Fibroblast of skin of scalp (primary cell): ENCODE results near the gene NQO2.
"Not testable (repeated sequence)": the region's sequence is repeated elsewhere in the genome, so short reads cannot be mapped to it uniquely, and the experiment has no call there.

Source experiments
- DNase-seq: peaks from one replicate; pipeline ENCODE4 v3.0.0-alpha.2; 2013

The NQO2 gene

DNA sequence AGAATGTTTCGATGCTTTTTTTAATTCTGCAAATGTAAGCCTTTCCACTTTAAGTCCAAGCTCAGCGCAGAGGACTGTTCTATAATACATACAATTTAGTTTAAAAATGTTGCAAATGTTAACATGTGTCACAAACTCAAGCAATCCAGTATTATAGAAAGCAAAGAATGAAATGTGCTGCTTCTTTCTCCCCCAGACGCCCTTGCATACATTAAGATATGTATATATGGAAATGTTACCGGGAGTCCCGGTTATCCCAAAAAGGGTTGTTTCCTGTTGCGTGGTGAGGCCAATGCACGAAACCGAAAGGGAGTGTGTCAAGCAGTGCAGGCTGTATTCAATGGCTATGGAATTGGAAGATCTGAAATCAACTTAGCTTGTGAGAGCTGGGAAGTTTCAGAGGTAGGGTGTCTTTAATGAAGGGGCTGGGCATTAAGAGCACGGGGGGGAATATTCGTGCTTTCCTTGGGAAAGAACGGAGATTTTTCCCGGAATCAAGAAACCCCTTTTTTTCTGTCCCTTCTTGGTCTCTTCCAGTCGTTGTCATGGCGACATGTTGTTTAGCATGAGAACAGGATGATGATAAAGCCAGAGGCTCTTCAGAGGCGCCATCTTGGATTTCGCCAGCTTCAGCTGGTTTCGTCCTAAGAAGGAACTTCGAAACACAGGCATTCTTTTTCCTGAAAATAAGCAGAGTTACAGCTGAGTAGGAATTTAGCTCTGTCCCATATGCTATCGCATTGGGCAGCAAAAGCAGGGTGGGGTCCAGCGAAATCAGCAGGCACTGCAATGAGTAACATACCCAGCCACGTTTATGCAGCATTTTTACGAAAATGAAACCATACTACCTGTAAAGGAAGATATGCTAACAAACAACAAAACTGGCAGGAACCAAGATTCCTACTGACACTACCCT is 10.1 kb upstream of the NQO2 start:
- peak; percentile 96 for DNase-seq

DNA sequence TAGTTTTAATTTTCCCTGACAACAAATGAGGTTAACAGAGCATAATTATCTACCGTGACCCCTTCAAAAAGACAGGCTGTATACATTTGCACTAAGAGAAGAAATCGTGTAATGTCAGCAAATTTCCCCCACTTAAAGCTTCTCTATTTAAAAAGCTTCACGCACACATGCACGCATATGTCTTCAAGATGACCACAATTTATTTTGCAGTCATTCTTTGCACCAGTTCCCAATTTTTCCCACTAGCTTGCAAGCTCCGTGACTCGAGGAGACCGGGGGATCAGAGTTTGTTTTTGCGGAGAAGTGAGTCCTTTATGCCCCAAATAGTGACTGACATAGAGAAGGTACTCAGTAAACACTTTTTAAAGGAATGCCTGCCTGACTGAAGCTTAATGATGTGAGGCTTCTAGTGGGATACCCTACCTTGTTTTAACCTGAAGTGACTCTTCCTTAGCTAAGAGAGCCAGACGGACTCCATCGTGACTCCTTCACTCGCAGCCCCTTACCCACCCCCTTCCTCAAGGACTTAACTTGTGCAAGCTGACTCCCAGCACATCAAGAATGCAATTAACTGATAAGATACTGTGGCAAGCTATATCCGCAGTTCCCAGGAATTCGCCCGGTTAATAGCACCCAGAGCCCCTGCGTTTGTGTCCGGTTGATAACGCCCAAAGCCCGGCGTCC is 9.3 kb upstream of the NQO2 start:
- no peak for DNase-seq

DNA sequence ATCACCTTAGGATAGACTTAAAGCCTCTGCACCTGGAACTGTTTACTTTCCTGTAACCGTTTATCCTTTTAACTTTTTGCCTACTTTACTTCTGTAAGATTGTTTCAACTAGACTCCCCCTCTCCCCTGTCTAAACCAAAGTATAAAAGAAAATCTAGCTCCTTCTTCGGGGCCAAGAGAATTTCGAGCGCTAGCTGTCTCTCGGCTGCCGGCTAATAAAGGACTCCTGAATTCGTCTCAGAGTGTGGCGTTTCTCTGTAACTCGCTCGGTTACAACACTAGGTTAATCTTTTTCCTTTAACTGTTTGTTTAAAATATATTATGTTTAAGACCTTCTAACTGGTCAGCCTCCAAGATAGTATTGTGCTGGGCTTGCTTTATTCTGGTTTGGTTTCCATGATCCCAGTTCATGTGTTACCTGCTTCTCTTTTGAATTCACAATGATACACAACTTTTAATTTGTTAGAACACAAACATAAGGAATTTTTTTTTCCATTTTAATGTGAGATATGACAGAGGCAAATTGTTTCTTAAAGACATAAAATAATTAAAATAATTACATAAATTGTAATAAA is 8.7 kb upstream of the NQO2 start:
- DNase-seq = no peak

DNA sequence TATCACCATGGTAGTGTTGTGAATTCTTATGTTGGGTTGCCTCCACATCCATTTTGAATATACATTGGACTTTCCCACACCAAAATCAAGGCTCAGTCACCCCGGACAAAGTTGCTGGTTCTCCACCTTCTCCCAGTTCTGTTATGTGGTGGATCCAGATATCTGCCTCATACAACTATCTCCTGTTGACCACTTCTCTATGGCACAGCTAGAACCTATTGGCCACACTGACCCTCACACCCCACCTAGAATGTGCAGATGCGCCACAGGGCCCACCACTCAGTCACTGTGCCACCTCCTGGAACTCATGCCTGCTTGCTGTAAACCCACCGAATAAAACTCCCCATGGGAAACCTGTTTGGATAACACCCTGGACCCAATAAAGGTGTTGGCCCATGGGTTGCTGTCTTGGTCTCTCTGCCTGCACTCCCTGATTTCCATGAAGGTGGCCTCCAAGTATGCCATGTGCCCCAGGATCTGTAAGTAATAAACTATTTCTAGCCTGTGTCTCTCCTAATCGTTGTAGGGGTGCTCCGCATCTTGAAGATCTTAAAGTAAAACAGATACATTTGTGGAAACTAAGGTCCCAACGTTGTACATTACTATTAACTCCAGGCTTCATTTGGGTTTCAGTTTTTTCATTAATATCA is 7.2 kb upstream of the NQO2 start:
- no peak for DNase-seq

DNA sequence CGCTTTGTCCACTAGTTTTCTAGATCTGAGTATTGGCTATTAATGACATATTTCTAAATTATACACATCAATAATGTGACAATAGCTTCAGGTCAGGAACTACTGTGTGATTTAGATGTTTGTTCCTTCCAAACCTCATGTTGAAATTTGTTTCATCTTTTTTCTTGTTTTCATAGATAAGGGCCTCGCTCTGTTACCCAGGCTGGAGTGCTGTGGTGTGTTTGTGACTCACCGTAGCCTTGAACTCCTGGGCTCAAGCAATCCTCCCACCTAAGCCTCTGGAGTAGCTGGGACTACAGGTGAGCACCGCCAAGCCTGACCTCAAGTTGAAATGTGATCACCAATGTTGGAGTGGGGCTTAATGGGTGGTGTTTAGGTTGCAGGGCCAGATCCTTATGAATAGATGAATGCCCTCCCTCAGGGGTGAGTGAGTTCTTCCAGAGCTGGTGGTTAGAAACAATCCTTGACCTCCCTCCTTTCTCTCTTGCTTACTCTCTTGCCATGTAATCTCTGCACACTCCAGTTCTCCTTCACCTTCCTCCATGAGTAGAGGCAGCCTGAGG is 5.9 kb upstream of the NQO2 start:
- DNase-seq = no peak

DNA sequence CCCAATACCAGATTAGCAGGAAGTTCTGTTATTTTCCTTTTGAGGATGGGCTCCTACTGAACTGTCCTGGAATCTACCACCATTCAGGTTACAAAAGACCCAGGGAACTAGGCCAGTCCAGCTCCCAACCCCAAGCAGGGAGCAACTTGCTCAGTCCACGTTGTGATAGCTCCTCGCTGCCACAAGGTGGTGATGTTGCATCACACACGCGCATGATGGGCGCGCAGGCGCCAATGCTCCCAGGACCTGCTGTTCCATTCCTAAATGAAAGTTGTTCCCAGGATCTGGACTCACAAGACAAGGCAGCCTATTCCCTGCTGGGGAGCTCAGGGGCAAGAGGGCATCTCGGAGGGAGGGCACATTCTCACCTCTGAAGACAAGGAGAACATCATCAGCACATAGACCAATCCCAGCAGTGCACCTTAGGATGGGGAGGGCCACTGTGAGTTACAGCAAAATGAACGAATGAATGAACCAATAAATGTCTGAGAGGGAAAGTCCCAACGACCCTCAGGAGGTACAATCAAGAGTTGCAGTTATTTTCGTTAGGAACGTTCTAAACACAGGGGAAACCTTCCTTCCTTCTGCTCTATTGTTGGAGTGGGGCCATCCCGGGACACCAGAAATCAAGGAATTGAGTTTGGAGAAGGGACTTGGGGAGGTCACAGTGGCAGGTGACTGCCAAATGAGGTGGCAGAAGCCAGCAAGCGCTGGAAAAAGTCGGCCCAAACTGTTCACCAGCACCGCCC is 1.3 kb upstream of the NQO2 start:
- not testable (repeated sequence) for DNase-seq

DNA sequence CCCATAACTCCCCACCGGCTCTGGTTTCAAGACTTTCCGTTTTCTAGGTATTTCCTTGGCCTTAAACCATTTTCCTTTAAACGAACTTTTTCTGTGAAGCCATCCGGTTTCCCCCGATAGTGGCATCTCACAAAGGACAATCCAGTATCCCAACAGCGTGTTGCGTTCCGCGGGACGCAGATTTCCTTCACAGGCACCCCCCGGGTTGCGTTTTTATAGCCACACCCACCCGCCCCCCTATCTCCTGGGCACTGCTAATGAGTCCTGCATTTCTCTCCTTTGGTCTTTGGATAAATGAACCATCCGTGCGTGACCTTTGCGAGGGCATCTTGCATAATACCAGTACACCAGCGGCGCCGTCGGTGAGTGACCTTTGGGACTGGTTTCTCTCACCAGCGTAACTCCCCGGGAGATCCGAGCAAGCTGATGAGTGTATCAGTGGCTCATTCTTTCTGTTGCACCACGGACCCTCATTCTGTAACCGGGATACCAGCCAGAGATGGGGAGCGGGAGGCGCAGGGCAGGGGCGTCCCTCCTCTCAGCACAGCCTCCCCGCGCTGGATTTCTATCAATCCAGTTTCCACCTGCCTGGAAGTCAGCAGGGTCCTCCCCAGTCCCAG is 586 bp upstream of the NQO2 start:
- no peak for DNase-seq

DNA sequence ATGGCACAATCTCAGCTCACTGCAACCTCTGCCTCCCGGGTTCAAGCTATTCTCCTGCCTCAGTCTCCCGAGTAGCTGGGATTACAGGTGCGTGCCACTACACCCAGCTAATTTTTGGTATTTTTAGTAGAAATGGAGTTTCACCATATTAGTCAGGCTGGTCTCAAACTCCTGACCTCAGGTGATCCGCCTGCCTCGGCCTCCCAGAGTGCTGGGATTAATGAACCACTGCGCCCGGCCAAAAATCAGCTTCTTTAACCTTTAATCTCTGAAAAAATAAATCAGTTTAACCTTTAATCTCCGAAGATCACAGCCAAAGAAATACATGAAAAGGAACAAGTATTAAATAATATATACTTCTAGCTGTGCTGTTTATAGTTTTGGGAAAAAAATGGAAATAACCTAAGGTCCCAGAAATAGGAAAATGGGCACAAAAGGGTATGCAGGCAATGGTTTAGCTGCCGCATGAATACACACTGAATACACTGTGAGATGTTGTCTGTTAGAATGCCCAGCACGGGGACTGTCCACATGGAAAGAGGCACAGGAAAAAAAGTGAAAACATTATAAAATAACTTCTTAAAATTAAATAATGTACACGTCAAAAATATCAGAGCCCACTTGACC is 1.6 kb downstream of the NQO2 start:
- DNase-seq = no peak

DNA sequence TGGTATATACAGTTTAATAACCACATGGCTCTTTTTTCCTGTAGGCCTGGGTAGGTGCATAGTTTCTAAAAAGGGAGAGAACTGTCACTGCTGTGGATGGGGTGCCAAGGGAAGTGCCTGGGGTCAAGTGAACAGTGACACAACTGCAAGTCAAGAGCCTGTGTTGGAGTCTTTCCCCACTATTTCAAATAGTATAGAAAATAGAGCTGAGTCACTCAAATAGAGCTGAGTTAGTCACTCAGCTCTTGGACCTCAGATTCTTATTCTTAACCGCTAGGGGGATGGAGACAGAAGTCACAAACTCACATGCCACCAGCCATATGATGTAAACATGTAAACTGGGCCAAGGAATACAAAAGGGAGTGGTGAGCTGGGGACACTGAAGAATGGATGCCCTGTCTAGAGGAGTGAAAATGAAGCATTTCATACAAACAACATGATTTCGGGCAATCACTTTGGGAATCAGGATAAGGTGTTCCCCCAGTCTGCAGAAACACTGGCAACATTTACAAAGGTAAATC is 2.1 kb downstream of the NQO2 start:
- DNase-seq = peak; percentile 91

DNA sequence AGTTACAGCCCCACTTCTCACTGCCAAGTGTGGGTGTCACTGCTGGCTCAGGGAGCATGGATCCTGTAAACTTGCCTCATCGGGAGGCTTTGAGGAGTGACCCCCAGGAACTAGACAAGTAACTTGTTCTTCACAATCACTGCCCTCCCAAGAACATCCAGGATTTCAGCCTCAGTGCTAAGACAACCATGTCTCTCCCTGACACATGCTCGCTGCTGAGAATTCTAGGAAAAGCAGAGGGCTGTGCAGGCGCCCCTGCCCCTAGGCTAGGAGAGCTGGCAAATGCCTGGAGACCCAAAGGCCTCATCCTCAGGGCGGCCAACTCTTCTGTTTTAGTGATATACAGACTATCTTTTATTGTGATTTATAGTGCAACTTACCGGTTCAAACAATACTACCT is 3.5 kb downstream of the NQO2 start:
- DNase-seq = not testable (repeated sequence)

DNA sequence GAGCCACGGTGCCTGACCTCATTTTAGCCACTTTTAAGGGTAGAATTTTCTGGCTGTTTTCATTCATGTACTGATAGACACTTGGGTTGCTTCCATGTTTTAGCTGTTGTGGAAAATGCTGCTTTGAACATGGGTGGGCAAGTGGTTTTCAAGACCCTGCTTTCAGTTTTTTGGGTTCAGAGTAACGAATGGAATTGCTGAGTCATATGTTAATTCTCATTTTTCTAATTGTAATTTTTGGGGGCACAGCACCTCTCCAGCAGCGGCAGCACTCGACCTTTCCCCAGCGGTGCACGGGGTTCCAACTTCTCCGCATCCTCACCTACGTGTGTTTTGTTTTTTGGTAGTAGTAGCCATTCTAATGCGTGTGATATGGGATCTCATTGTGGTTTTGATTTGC is 5.4 kb downstream of the NQO2 start:
- no peak for DNase-seq

DNA sequence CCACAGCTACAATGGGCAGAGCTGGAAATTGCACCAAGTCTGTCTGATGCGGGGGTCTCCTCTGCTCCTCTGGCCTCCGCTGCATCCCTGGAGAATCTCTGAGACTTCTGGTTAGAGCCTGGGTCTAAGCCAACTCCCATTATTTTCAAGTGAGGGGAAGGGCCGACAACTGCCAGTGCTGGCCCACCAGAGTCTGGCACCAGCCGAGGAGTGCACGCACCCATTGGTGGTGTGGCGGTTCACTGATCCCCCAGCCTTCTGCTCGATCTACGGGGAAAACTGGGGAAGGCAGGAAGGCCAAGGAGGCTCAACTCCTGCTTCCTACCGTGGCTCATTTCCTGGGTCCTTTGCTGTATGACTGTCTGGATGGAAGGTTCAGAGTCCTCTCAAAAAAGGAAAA is 6.2 kb downstream of the NQO2 start:
- DNase-seq = no peak

DNA sequence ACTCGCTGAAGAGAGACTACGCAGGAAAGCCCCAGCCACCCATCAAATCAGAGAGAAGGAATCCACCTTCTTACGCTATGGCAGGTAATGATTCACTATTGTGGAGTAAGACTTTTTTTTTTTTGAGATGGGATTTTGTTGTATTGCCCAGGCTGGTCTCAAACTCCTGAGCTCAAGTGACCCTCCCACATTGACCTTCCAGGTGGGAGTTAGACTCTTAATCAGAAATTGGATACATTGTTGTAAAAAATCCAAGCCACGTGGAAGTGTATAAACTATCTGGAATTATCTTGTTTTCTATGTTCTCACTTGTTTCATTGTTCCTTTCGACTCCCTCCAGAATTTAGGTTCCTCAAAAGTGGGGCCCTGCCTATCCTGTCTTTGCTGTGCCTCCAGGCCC is 6.8 kb downstream of the NQO2 start:
- DNase-seq = no peak

DNA sequence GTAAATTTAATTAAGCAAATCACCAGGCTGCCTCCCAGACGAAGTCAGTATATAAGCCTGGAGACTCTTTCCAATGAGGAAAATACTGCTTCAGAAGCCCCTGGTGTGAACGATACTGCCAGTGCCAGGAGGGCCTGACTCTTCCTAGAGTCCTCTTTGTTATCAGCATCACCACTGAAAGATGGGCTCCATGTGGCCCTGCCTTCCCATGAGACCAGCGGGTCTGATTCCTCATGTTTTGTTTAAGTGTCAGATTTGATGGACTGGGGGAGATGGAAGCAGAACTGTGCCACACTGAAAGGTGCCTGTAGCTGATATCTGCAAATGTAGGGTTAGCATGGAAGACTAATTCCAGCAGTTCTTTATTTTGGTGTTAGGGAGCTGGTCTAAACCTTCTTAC is 7.9 kb downstream of the NQO2 start:
- no peak for DNase-seq

DNA sequence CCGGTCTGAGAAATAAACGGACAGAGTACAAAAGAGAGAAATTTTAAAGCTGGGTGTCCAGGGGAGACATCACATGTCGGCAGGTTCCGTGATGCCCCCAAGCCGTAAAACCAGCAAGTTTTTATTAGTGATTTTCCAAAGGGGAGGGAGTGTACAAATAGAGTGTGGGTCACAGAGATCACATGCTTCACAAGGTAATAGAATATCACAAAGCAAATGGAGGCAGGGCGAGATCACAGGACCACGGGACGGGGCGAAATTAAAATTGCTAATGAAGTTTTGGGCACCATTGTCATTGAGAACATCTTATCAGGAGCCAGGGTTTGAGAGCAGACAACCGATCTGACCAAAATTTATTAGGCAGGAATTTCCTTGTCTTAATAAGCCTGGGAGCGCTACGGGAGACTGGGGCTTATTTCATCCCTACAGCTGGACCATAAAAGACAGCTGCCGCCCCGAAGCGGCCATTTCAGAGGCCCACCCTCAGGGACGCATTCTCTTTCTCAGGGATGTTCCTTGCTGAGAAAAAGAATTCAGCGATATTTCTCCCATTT is 9.1 kb downstream of the NQO2 start:
- DNase-seq = not testable (repeated sequence)

DNA sequence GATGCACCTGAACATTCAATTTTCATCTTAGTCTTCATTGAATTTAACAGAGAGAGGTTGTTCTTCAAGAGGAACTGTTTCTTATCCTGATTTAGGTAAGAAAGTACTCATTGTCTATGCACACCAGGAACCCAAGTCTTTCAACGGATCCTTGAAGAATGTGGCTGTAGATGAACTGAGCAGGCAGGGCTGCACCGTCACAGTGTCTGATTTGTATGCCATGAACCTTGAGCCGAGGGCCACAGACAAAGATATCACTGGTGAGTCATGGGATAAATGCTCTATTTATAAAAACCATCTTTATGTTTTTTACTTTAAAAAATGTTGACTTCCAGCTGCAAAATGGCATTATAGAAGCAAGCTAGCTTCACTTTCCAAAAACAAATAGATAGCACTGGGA is 10.2 kb downstream of the NQO2 start:
- no peak for DNase-seq

DNA sequence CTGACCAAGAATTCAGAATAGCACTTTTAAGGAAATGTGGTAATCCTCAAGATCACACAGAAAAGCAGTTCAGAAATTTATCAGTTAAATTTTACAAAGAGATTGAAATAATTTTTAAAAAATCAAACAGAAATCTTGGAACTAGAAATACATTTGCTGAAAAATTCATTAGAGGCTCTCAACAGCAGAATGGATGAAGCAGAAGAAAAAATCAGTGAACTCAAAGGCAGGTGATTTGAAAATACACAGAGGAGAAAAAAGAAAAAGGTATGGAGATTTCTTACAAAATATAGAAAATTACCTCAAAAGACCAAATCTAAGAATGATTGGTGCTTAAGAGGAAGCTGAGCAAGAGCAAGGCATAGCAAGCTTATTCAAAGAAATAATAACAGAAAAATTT is 11.5 kb downstream of the NQO2 start:
- DNase-seq = no peak

DNA sequence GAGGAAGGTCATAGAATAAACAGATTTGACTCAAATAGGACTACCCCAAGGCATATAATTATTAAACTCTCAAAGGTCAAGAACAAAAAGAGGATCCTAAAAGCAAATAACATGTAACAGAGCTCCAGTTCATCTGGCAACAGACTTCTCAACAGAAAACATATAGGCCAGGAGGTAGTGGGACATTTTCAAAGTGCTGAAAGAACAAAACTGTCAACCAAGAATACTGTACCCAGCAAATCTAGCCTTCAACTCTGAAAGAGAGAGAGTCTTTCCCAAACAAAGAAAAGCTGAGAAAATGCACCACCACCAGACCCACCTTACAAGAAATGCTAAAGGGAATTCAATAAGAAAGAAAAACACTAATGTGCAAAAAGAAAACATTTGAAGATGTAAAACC is 11.9 kb downstream of the NQO2 start:
- no peak for DNase-seq

DNA sequence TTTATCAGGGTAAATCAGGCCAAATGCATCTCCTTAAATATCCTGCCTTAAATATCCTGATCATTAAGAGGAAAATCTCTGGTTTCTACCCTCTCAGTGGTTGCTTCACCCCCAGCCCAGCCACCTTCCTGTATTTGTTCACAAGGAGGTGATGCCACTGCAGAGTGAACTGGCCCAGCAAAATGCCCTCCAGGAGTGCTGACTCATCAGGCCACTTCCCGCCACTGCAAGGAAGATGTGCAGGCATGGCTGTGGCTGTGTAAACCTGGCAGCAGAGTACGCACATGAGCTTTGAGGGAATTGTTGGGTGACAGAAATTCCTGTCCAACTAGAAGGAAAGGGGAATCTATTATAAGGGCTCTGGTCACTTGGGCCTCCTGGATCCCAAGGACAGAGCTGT is 13.8 kb downstream of the NQO2 start:
- peak; percentile 54 for DNase-seq

DNA sequence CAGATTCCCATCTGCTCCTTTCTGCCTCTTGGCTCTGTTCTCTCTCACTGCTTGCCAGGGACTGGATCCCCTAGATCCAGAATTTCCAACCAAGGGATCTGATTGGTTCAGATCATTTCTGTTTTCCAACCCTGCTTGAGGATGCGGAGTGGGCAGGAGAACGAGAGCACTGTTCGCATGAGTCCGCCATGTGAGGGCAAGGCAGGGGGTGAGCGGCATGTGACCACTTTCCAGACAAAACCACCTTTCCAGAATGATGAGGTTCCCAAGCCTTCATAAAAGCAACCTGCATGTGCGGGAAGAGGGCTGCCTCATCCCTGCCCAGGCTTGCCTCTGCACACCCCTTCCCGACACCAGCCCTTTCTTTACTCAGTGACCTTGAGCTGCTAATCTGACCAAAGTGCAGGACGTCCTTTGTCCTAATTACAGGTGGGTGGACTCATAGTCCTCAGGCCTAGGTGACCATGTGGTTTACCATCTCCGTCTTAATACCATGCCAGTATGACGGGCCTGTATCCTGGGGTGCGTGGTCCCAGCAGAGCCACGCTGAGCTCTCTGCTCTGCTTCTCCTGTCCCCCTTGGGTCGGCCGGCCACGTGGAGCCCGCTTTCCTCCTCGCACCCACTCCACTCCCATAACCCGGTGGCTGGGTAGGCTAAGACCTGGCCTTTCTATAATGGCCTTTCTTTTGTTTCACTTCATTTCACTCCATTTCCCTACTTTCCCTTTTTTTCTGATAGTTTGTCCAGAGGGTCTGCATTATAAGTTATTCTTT is 14.4 kb downstream of the NQO2 start:
- no peak for DNase-seq
